ENCODE data around the gene ITM2A. TPM values are rescaled to one million over a fixed set of nuclear protein-coding genes. Genes with fewer than 3 reads are reported as not detected.

The ITM2A gene
- total RNA-seq, 1 donor from 2014 or later, result not detected

DNA sequence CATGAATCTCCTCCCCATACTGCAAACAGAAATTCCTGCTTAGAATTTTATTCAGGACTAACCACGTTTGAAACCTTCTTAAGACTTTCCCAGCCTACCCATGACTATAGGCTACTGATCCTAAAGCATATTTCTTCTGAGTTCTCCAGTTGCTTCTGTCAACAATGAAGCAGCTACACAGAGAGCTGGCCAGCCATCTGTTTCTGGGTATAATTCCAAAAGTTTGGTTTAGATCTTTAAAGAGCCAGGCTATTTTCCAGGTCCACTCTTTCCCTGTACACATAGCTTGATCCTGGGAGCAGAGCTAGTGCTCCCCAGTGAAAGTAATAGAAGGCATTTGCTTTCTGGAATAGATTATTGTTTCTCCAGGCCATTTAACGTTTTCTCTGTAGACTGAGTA, 4.0 kb upstream of the ITM2A start:
- no peak overlapping the region for H3K27ac Mint-ChIP-seq (ENCODE audit: unreplicated experiment)
- H3K36me3 Mint-ChIP-seq (ENCODE audit: low read depth), result no peaks in the 10 kb centered on the region
- peaks cover 25% of the 10 kb centered on the region for H3K9me3 Mint-ChIP-seq (ENCODE audit: low read depth)
- no peak overlapping the region for H3K4me3 Mint-ChIP-seq (ENCODE audit: unreplicated experiment)
- no peak for DNase-seq (ENCODE audit: low spot score)
- TF ChIP-seq, protein P1, sequence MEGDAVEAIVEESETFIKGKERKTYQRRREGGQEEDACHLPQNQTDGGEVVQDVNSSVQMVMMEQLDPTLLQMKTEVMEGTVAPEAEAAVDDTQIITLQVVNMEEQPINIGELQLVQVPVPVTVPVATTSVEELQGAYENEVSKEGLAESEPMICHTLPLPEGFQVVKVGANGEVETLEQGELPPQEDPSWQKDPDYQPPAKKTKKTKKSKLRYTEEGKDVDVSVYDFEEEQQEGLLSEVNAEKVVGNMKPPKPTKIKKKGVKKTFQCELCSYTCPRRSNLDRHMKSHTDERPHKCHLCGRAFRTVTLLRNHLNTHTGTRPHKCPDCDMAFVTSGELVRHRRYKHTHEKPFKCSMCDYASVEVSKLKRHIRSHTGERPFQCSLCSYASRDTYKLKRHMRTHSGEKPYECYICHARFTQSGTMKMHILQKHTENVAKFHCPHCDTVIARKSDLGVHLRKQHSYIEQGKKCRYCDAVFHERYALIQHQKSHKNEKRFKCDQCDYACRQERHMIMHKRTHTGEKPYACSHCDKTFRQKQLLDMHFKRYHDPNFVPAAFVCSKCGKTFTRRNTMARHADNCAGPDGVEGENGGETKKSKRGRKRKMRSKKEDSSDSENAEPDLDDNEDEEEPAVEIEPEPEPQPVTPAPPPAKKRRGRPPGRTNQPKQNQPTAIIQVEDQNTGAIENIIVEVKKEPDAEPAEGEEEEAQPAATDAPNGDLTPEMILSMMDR (IDR thresholded peaks at IDR 0.05), result no peak
- peaks cover 10% of the 10 kb centered on the region for H3K4me1 Mint-ChIP-seq (ENCODE audit: low read depth)
- no peaks in the 10 kb centered on the region for H3K27me3 Mint-ChIP-seq (ENCODE audit: low read depth)

DNA sequence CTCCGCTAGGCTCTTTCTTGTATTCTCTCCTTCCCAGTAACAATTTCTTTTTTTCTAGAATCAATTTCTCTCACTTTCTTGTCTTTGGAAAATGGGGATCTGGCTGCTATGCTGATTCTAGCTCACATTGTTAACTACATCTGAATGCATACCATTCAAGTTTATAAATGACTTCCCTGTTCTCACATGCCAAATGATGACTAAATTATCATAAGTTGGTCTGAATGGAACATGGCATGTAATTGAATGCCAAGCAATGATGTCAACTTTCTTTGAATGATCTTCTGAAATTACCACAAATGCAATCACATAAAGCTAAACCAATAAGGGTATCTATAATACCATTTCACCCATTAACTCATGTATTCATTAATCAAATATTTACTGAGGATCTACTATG, 2.7 kb upstream of the ITM2A start:
- H3K27me3 Mint-ChIP-seq (ENCODE audit: low read depth), result no peaks in the 10 kb centered on the region
- H3K36me3 Mint-ChIP-seq (ENCODE audit: low read depth), result no peaks in the 10 kb centered on the region
- no peak for DNase-seq (ENCODE audit: low spot score)
- H3K4me3 Mint-ChIP-seq (ENCODE audit: unreplicated experiment), result no peak overlapping the region
- H3K4me1 Mint-ChIP-seq (ENCODE audit: low read depth), result peaks cover 10% of the 10 kb centered on the region
- H3K27ac Mint-ChIP-seq (ENCODE audit: unreplicated experiment), result no peak overlapping the region
- peaks cover 22% of the 10 kb centered on the region for H3K9me3 Mint-ChIP-seq (ENCODE audit: low read depth)
- TF ChIP-seq, protein P1 (IDR thresholded peaks at IDR 0.05), result no peak

DNA sequence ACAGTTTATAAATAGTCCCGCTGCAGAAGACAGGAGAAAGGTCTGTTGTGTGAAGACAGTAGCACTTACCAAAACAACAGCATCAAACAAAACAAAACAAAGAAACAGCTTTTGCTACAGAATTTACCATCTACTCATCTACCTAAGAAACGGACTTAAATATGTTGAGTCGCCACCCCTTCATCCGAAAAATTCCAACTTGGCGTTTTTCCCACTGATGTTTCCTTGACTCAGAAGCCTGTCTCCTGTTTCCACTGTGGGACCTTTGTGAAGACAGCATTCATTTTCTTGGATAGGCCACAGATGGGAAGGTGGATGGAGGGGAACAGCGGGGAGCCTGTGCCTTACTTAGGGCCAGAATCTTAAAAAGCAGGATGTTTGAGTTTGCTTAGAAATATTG, 1.3 kb upstream of the ITM2A start:
- TF ChIP-seq, protein P1 (IDR thresholded peaks at IDR 0.05), result no peak
- Mint-ChIP-seq H3K9me3 (ENCODE audit: low read depth) (peaks cover 12% of the 10 kb centered on the region), H3K4me1 (ENCODE audit: low read depth) (peaks cover 10% of the 10 kb centered on the region), H3K27ac (ENCODE audit: unreplicated experiment) (no peak overlapping the region), H3K36me3 (ENCODE audit: low read depth) (no peaks in the 10 kb centered on the region), H3K4me3 (ENCODE audit: unreplicated experiment) (no peak overlapping the region), H3K27me3 (ENCODE audit: low read depth) (no peaks in the 10 kb centered on the region)
- DNase-seq (ENCODE audit: low spot score), result no peak

DNA sequence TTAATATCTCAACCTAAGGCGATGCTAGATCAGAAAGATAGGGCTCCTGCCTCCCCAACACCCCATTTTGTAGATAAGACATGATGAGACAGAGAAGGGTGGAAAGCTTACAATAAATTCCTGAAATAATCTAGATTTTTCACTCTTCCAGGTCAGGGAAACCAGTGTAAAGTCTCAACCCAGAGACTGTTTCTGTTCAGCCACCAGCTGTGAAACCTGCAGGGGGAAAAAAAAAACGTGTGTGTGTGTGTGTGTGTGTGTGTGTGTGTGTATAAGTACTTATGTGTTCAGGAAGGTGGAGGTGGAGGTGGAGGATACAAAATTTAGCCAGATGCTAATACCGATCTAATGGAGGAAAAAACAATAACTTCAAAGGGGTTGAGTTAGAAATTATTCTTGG, 773 bp upstream of the ITM2A start:
- no peak overlapping the region for H3K27ac Mint-ChIP-seq (ENCODE audit: unreplicated experiment)

DNA sequence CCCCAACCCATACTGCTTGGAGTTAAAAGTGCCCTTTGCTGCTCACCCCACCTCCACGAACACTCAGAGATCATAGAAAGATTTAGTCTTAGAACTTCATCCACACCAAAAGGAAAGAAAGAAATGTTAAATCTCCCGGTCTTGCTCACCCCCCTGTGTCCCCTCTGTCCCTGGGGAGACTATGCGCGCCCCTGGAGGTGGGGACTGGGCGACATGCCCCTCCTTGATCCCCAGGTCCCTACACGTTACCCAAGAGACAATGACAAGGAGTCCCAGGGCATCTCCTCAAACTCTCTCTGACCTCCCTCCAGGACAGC, 620 bp downstream of the ITM2A start:
- H3K27me3 Mint-ChIP-seq (ENCODE audit: low read depth), result no peaks in the 10 kb centered on the region
- TF ChIP-seq, protein P1 (IDR thresholded peaks at IDR 0.05), result no peak
- DNase-seq (ENCODE audit: low spot score), result no peak
- H3K4me1 Mint-ChIP-seq (ENCODE audit: low read depth), result peaks cover 10% of the 10 kb centered on the region
- H3K4me3 Mint-ChIP-seq (ENCODE audit: unreplicated experiment), result peak overlapping the region; percentile 49
- H3K9me3 Mint-ChIP-seq (ENCODE audit: low read depth), result peaks cover 6% of the 10 kb centered on the region
- no peaks in the 10 kb centered on the region for H3K36me3 Mint-ChIP-seq (ENCODE audit: low read depth)
- H3K27ac Mint-ChIP-seq (ENCODE audit: unreplicated experiment), result no peak overlapping the region

More for the DNA sequence above, 773 bp upstream of the ITM2A start:
- no peaks in the 10 kb centered on the region for H3K36me3 Mint-ChIP-seq (ENCODE audit: low read depth)
- TF ChIP-seq, protein P1 (IDR thresholded peaks at IDR 0.05), result no peak
- no peaks in the 10 kb centered on the region for H3K27me3 Mint-ChIP-seq (ENCODE audit: low read depth)
- H3K4me1 Mint-ChIP-seq (ENCODE audit: low read depth), result peaks cover 10% of the 10 kb centered on the region
- peaks cover 12% of the 10 kb centered on the region for H3K9me3 Mint-ChIP-seq (ENCODE audit: low read depth)
- DNase-seq (ENCODE audit: low spot score), result no peak
- no peak overlapping the region for H3K4me3 Mint-ChIP-seq (ENCODE audit: unreplicated experiment)
